ENCODE data around the gene FLT4.
"Not testable (repeated sequence)": the region's sequence is repeated elsewhere in the genome, so short reads cannot be mapped to it uniquely, and the experiment has no call there.

The FLT4 gene

DNA sequence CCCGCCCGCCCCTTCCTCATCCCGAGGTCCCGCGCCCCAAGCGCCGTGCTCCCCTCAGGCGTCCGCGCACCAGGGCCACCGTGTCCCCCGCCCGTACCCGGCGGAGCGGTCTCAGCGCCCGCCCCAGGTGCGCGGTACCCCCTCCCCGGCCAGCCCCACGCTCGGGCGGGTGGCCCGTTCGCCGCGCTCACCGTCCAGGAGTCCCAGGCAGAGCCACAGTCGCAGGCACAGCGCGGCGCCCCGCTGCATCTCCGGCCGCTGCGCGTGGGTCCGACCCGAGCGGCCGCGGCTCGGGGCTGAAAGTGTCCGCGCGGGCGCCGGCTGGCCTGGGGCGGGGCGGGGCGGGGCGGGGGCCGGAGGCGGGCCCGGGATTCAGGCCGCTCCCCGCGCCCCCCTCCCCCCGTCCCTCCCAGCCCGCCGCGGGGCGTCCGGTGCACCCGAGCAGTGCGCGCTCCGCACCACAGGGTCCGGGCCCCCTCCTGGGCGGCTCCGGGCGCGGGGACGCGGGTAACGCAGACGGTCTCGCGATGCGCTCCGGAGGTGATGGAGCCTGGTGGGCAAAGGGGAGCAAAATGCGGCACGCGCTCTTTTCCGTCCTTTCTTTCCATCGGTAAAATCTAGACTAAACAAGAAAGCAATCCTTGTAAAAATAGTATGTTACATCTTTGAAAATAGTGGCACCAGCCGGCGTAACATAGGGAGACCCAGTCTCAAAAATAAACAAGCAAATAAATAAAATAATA lies at the start of gene FLT4:
TSS of gene FLT4 (minus strand) at position 304 of the 743 bp plus-strand sequence. CDS start at position 249, 55 bp downstream.
- DNase-seq, result no peak

DNA sequence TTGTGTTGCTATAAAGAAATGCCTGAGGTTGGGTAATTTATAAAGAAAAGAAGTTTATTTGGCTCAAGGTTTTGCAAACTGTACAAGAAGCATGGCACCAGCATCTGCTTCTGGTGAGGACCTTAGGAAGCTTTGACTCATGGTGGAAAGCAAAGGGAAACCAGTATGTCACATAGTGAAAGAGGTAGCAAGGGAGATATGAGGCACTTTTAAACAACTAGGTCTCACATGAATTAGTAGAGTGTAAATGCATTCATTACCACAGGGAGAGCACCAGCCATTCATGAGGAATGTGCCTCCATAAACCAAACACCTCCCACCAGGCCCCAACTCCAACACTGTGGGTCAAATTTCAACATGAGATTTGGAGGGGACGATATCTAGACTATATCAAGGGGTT lies 49.6 kb upstream of the FLT4 start:
- DNase-seq, result no peak

DNA sequence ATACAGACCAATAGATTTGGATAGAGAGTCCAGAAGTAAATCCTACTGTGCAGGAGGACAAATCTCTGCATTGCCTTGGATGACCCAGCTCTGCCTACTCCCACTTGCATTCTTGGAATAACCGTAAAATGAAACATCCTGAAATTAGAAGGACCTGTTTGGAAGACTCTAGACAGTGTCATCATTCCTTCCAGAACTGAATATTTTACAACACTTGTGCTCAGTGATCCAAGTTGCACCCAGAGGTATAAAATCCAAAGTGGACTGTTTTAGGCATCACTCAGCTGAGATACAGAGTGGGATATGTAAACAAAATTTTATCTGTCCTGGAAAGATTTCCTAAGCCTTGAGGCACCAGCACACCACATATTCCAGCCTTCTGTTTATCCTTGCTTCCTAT lies 46.7 kb upstream of the FLT4 start:
- no peak for DNase-seq

DNA sequence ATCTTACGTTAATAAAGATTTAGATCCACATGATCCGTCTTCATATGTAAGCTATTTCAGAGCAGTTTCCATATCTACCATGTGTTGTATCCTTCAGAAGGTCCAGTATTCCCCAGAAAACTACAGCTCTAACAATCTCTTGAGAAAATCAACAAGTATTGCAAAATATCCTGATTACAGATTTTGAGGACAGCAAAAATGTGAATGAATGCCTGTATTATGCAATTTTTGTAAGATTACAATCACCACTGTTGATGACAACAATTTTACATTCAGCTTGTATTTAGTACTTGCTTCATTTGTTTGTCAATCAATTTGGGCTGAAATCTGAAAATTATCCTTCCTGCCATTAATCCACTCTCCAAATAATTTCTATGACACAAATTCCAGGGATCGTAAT lies 43.0 kb upstream of the FLT4 start:
- DNase-seq, result no peak

DNA sequence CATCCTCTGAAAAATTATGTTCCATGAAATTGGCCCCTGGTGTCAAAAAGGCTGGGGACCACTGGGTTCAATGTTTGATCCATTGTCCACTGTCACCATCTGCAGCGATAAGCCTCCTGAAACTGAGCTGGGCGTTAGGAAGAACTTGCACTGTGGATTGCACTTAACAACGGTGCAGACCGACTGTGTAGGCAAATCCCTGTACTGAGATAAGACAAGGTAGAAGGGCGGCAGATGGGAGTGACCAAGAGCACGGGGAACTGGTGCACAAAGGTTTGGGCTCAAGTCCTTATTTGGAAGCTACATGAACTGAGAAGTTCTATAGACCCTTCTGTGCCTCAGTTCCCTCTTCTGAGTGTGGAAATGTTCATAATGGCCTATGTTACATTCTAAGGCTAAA lies 41.6 kb upstream of the FLT4 start:
- no peak for DNase-seq

DNA sequence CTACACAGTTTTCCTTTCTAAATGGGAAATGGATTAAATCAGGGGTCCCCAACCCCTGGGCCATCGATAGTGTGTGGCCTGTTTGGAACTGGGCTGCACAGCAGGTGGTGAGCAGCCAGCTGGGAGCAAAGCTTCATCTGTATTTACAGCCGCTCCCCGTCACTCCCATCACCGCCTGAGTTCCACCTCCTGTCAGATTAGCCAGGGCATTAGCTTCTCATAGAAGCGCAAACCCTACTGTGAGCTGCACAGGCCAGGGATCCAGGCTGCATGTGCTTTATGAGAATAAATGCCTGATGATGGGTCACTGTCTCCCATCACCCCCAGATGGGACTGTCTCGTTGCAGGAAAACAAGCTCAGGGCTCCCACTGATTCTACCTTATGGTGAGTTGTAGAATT lies 41.2 kb upstream of the FLT4 start:
- DNase-seq, result no peak

DNA sequence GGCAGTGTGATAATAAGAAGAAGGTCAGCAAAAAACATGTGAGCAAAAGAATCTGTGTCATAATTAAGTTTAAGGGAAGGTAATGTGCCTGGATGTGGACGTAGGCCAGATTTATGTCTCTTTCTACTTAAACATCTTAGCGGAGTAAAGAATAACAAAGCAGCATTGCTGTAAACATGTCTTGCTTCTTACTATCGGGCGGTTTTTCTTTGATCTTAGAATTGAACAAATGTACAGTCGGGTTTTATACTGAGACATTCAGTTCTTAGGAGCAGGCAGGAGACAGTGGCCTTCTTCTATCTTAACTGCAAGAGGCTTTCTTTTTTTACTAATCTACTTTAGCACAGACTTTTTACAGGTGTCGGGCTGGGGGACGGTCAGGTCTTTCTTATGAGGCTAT lies 40.4 kb upstream of the FLT4 start:
- DNase-seq, result no peak

DNA sequence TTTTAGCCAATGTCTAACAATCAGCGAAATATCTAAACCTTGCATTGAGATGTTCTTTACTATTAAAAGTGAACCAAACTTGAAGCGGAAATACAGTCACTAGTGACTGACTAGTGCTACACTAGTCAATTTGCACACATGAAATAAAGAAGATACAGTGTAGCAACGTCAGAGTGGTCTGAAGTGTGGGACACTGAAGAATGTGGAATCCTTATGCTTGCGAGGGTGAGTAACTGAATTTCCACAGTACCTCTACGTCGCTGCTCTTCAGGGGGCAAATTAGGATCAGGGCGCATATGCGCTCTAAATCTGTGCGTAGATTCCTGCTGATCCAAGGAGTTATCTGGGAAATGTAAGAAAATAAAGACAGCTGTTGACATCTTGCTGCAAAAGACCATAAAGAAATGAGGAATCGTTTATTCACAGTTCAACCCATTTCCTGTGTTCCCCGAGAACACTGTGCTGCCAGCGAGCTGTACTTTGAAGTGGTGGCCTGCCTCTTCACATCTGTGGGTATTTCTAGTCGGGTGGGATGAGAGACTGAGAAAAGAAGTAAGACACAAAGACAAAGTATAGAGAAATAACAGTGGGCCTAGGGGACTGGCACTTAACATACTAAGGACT lies 39.8 kb upstream of the FLT4 start:
- peak; percentile 46 for DNase-seq

DNA sequence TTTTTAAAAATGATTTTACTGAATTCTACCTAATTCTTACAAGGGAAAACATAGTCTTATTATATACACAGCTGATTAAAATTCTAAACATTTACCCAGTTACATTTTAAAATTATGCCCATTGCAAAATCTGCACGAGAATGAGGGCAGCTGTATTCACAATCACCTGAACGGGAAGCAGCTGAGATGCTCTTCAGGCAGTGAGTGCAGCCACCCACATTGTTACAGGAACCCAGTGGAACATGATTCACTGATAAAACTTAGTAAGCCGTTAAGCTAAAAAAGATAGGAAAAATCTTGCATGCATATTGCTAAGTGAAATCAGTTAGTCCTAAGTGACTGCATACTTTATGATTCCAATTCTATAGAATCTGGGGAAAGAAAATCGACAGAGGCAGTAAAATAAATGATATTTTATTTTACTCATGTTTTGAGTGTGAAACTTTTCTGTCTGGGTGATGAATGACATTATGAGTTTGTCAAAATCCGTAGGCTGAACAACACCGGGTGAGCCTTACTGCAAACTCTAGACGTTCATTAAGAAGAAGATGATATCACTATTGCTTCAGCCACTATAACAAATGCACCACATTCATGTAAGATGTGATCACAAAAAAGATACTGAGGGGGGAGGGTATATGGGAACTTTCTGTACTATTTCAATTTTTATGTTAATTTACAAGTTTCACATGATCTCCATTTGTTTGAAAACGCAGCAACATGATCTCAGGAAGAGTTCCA lies 39.1 kb upstream of the FLT4 start:
- DNase-seq, result peak; percentile 27

DNA sequence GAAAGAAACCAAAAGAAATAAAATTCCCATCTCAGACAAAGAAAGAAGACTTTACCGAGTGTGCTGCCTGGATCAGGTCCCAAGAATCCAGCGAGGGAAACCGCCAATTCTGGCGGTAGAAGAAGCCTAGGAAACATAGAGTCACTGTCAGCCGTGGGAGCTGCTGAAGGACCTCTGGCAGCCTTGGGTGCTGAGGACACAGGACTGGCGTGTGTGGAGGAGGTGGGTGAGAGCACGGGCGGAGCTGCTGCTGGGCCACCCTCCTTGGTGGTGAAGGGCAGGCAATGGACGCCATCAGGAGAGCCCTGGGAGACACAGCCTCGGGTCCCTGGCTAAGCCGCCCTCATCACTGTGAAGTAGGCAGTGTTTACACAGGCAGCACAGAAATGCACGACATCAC lies 37.4 kb upstream of the FLT4 start:
- not testable (repeated sequence) for DNase-seq

DNA sequence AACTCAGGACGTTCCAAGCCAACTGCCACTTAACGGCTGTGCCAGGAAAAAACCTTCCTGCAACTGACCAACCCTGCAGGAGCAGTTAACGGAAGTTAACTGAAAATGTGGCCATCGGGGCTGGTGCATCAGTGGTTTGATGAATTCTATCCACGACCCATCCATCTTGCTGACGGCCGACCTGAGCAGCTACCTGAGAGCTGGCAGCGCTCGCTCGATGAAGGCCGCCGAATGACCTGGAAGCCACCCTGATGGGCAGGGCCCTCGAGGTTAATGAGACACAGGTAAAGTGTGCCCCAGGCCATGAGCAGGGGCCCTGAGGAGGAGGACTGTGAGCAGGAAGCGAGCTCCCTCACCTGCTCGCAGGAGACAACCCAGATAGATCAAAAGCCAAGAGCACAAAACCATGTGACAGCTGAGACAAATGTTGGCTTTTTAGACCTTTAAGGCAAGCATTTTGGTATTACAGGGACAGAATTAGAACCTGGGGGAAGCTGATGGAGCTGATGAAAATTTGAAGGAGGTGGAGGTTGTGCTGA lies 35.3 kb upstream of the FLT4 start:
- no peak for DNase-seq

DNA sequence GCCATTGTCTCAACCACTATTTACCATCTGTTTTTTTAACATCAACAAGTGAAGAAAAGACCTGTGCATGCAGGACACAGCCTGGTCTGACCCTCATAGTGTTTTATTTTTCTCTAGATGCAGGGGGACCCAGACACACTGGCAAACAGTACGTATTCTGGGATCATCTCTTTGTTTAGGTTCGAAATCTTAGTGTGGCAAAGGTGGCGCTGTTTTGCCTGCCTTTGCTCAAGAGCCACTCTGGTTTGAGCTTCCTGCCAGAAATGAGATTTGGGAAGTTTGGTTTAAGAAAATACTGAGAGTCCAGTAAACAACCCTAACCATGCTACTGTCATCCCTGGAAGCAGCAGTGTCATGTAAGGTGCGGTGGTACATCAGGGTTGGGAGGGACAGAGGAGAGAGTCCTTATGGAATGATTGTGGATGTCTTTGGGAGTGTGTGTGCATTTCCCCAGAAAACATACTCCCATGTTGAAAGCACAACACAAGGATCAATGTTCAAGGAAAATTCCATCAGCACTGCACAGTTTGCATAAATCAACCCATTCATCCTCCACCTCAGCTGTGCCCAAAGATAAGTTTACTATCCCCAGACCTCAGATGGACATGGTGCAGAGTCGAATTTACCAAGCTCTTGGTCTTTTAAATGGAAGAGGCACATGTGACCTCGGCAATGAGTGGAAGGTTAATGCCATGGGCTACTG lies 34.0 kb upstream of the FLT4 start:
- no peak for DNase-seq

DNA sequence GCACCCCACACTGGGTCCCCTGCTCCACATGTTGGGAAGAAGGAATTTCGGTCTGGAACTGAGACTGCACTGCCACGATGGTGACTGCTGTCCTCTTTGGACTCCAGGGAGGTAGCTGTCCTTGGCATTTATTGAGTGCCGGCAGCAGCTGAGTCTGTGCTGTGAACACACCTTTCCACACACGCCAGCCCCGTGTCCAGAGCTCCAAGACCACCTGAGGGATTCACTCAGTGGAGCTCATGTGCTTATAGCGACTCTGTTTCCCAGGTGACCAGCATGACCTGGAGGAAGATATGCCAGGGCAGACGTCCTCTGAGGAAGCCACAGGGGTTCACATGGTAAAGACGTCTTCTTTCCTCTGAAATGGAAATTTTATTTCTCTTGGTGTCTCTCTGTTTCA lies 33.2 kb upstream of the FLT4 start:
- DNase-seq, result no peak

DNA sequence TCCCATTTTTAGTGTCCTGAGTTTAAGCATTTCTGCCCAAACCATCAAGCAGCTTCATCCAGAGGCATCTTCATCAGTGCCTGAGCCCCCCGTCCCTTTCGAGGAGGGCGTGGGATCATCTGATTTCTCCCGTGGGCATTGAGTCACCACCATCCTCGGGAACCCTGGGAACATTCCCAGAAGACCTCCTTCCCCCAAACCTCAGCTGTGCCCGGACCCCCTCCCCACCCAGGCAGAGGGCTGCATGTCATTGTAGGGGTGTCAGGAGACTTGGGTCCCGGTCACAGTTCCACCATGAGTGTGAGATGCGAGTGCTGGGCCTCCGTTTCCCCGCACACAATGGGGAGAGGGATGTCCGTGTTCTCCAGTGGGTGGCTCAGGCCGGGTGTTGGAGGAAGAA lies 32.6 kb upstream of the FLT4 start:
- not testable (repeated sequence) for DNase-seq

DNA sequence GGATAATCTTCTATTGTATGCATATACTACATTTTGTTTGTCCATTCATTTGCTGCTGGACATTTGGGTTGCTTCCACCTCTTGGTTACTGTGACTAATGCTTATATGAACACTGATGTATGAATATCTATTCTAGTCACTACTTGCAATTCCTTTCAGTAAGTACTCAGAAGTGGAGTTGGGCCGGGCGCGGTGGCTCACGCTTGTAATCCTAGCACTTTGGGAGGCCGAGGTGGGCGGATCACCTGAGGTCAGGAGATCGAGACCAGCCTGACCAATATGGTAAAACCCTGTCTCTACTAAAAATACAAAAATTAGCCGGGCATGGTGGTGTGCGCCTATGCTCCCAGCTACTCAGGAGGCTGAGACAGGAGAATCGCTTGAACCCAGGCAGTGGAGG lies 28.9 kb upstream of the FLT4 start:
- DNase-seq, result not testable (repeated sequence)

DNA sequence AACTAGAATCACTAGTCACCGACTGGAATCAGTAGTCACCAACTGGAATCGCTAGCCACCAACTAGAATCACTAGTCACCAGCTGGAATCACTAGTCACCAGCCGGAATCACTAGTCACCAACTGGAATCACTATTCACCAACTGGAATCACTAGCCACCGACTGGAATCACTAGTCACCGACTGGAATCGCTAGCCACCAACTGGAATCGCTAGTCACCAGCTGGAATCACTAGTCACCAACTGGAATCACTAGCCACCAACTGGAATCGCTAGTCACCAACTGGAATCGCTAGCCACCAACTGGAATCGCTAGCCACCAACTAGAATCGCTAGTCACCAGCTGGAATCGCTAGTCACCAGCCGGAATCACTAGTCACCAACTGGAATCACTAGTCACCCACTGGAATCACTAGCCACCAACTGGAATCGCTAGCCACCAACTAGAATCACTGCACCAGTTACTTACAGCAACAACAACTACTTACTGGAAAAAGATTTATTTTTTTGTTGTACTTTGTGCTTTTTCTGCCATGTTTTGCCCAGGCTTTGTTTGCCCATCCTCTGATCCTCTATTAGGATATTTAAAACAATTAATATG lies 25.7 kb upstream of the FLT4 start:
- no peak for DNase-seq

DNA sequence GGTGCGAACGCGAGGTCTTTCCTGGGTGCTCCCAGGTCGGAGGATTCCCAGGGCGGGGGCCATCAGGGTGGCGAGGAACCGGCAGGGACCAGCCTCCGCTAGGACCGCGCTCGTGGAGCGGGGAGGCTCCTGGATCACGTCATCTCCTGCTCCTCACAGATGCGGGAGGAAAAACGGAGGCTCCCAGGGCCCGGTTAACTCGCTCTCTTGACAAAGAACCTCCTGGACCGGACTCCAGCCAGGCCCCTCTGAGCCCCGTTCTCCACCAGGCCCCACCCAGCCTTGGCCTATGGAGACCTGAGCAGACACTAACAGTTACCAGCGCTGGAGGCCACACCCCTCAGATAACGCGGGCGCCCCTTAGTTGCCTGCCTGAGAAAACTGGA lies 24.7 kb upstream of the FLT4 start:
- not testable (repeated sequence) for DNase-seq

DNA sequence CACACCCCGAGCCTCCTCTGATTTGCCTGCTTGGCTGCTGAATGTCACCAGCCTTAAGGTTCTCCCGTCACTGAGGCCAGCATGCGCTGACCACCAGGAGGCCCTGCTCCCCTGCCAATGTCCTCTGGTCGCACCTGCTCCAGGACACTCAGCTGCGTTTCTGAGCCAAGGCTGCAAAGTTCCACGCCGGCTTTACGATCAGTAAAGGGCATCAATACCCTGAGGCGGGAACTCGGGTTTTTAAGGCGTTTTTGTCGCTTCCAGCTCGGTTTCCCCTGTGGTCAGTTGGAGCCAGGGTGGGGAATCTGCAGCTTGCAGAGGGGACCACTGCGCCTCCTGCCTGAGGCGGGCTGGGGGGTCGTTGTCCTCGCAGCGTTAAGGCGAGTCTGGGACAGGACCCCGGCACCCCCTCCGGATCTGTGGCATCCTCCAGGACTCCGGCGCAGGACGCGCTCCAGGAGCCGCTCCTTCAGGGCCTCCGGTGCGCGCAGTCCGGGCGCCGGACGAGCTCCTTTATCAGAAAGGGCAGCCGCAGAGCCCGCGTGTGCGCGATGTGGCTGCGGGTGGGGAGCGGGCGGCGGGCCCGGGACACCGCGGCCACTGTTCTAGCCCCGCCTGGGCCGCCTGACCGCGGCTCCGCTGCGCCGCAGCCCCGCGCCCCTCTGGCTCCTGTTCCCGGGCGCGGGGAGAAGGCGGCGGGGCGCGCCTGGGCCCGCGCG lies 24.1 kb upstream of the FLT4 start:
- DNase-seq, result no peak

DNA sequence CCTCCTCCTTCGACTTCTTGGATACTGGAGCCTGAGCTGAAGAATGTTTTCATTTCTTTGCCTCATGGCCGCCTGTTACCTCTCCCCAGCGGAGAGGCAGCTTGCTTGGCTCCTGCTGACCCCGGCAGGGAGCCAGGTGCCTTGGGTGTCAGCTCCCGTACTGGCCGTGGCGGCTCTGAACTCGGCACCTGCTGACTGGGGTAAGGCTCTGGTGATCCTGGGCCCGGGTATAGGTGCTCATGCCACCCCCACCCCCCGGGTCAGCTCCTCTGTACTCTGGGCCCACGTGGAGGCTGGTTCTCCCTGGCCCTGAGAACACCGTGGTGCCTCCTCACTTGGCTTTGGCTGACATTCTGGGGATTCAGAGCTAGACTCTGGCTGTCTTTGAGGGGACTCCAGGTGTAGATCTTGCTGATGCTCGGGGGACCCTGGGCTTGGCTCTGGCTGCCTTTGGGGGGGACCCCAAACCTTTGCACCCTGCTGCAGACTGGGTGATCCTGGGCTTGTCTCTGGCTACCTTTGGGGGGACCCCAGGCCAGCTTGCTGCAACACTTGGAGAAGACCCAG lies 22.6 kb upstream of the FLT4 start:
- DNase-seq, result not testable (repeated sequence)

DNA sequence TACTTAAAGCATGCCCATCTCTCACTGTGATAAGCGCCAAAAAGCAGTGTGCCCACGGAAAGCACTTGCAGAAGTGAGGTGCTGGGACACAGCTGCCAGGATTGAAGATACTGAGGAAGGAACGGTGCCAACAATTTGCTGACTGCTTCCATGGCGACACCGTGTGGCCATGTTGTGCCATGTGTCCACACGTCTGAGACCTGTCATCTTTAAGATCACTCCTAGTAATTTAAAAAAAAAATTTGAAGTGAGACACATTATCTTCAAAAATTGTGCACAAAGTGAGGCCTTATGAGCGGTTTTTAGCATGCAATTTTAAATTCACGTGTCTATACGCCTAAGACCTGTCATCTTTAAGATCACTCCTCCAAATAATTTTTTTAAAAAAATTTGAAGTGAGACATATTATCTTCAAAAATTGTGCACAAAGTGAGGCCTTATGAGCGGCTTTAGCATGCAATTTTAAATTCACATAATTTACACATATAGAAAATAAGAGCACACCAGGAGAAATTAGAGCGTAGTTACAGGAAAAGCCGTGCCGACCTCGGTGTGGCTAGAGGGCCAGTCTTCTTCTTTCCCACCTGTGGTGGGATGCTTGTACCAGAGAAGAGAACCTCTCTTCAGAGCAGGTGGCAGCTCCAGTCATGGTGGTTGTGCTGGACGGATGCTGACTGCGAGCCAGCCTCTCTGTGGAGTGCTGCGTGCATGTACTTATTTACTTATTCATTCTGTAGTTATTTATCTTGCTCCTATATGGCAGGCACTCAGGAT lies 21.4 kb upstream of the FLT4 start:
- DNase-seq, result peak; percentile 51

DNA sequence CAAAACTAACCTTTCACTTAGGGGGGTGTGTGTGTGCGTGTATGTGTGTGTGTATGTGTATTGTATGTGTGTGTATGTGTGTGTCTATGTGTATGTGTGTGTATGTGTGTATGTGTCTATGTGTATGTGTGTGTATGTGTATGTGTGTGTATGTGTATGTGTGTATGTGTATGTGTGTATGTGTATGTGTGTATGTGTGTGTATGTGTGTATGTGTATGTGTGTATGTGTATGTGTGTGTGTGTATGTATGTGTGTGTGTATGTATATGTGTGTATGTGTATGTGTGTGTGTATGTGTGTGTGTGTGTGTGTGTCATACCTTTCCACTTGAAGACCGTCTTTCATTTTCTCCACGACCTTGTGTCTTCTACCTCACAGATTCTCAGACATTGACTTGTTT lies 20.8 kb upstream of the FLT4 start:
- no peak for DNase-seq
